HepG2 (cell line): ENCODE results near the gene HES7. TPM values are rescaled to one million over a fixed set of nuclear protein-coding genes. Genes with fewer than 3 reads are reported as not detected.
A peak's percentile ranks its signal among the peaks of the same experiment; 100 is the strongest.

Source experiments
- JUNB ChIP-seq: sonication (generic); formaldehyde crosslinking; IDR thresholded peaks from 2 replicates; pipeline ENCODE4 v1.8.0; 2022; ENCODE audit warnings: missing genetic modification reagents, mild to moderate bottlenecking, borderline replicate concordance
- MTF2 ChIP-seq: sonication (generic); formaldehyde crosslinking; IDR thresholded peaks from 2 replicates; pipeline ENCODE4 v1.5.0; 2020; ENCODE audit warnings: missing genetic modification reagents, borderline replicate concordance
- RBAK ChIP-seq: sonication (generic); formaldehyde crosslinking; IDR thresholded peaks from 2 replicates; pipeline ENCODE4 v1.5.1; 2020; ENCODE audit warnings: mild to moderate bottlenecking, missing genetic modification reagents
- YY1 ChIP-seq: IDR thresholded peaks from 2 replicates; pipeline ENCODE4 v1.6.1; 2011; ENCODE audit warnings: low read length, low read depth, moderate library complexity, mild to moderate bottlenecking; ENCODE audit not compliant: insufficient read depth, insufficient replicate concordance
- ZMYM3 ChIP-seq: sonication (generic); formaldehyde crosslinking; IDR thresholded peaks from 2 replicates; pipeline ENCODE4 v1.5.1; 2020; ENCODE audit warnings: mild to moderate bottlenecking, missing genetic modification reagents
- ZNF460 ChIP-seq: sonication (generic); formaldehyde crosslinking; IDR thresholded peaks from 2 replicates; pipeline ENCODE4 v1.5.1; 2020; ENCODE audit warnings: missing genetic modification reagents, mild to moderate bottlenecking, borderline replicate concordance
- ZSCAN31 ChIP-seq: sonication (generic); formaldehyde crosslinking; IDR thresholded peaks from 2 replicates; pipeline ENCODE4 v1.5.0; 2020; ENCODE audit warnings: low read depth, mild to moderate bottlenecking, missing genetic modification reagents
- polyA plus RNA-seq, 8 experiments: library from polyadenylated mRNA; depleted of rRNA in 3 of 8; stranded (reverse) in 7 of 8; unstranded in 1 of 8; fragments of >200 nt; fragmentation: Illumina TruSeq in 4 of 8; extraction: Trizol in 4 of 8; gene quantifications; 2 replicates each; pipeline versions ENCODE4 v1.2.1 to v1.2.3, GENCODE V29; 2011 to 2016; ENCODE audit warnings: low read depth in 4 of 8, missing spikeins in 1 of 8, mixed read lengths in 1 of 8; ENCODE audit not compliant: insufficient read depth in 1 of 8
- total RNA-seq, 5 experiments: library from RNA; depleted of rRNA; stranded (reverse); fragments of >200 nt; fragmentation: Illumina TruSeq; extraction: Trizol; gene quantifications; 2 replicates each; pipeline ENCODE4 v1.2.3, GENCODE V29; 2016; ENCODE audit warnings: low read depth in 1 of 5
- TF ChIP-seq, protein P1 (sequence below): sonication (generic); formaldehyde crosslinking; IDR thresholded peaks from 2 replicates; pipeline ENCODE4 v1.4.0; 2020; ENCODE audit warnings: missing genetic modification reagents, borderline replicate concordance
- TF ChIP-seq, protein P2 (sequence below), 2 experiments: sonication (generic) in 1 of 2; formaldehyde crosslinking in 1 of 2; IDR thresholded peaks; 2 replicates each; pipeline versions ENCODE4 v1.4.0 to v1.6.1; 2018 to 2020; ENCODE audit warnings: missing genetic modification reagents in 2 of 2, borderline replicate concordance in 1 of 2, low read depth in 1 of 2, mild to moderate bottlenecking in 1 of 2, missing biosample characterization in 1 of 2
- TF ChIP-seq, protein P3 (sequence below): sonication (generic); formaldehyde crosslinking; IDR thresholded peaks from 2 replicates; pipeline ENCODE4 v1.5.0; 2020; ENCODE audit warnings: mild to moderate bottlenecking, missing genetic modification reagents
- TF ChIP-seq, protein P4 (sequence below): sonication (generic); formaldehyde crosslinking; IDR thresholded peaks from 2 replicates; pipeline ENCODE4 v1.5.0; 2020; ENCODE audit warnings: mild to moderate bottlenecking, missing genetic modification reagents, moderate library complexity
- TF ChIP-seq, protein P5 (sequence below): sonication (generic); formaldehyde crosslinking; IDR thresholded peaks from 2 replicates; pipeline ENCODE4; 2020; ENCODE audit warnings: missing genetic modification reagents, mild to moderate bottlenecking, borderline replicate concordance
- TF ChIP-seq, protein P6 (sequence below): sonication (generic); formaldehyde crosslinking; conservative IDR thresholded peaks from 2 replicates; pipeline ENCODE4 v1.8.1; 2023; ENCODE audit warnings: missing genetic modification reagents

Gene HES7
- total and polyA plus RNA-seq, 2 of the 13 experiments (the other 11 are each of a cell fraction or from before 2014, with no cell fraction given) = not detected

DNA sequence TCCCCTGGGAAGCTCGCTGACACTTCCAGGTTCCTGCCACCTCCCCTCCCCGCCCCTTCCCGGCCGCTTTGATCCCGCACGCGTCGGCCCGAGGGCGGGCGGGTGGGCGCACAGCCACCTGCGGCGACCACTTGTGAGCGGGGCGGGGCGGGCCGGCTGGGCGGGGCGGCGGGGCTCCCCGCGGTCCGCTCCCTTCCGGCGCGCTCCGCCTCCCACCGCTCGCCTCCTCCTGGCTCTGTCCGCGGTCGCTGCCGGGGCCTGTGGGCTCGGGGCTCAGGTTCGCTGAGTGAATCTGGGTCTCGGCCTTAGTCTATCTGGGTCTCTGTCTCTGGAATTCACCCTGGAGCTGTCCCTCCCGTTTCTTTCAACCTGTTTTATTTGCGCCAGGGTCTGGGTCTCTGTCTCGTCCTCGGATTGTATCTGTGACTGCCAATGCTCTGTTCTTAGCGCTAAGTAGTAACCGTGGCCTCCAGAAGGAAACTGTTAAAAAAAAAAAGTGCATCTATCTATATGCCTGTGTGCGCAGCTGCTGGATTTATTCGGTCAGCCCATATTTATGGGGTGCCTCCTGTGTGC, 2.7 kb upstream of the HES7 start (continued):
- TF ChIP-seq, protein P1, sequence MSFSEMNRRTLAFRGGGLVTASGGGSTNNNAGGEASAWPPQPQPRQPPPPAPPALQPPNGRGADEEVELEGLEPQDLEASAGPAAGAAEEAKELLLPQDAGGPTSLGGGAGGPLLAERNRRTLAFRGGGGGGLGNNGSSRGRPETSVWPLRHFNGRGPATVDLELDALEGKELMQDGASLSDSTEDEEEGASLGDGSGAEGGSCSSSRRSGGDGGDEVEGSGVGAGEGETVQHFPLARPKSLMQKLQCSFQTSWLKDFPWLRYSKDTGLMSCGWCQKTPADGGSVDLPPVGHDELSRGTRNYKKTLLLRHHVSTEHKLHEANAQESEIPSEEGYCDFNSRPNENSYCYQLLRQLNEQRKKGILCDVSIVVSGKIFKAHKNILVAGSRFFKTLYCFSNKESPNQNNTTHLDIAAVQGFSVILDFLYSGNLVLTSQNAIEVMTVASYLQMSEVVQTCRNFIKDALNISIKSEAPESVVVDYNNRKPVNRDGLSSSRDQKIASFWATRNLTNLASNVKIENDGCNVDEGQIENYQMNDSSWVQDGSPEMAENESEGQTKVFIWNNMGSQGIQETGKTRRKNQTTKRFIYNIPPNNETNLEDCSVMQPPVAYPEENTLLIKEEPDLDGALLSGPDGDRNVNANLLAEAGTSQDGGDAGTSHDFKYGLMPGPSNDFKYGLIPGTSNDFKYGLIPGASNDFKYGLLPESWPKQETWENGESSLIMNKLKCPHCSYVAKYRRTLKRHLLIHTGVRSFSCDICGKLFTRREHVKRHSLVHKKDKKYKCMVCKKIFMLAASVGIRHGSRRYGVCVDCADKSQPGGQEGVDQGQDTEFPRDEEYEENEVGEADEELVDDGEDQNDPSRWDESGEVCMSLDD (CRISPR knock-in tag) = no peak
- TF ChIP-seq JUNB (CRISPR knock-in tag) = no peak
- no peak for TF ChIP-seq YY1
- no peak for TF ChIP-seq ZNF460 (CRISPR knock-in tag)
- no peak for TF ChIP-seq MTF2
- TF ChIP-seq, protein P2, sequence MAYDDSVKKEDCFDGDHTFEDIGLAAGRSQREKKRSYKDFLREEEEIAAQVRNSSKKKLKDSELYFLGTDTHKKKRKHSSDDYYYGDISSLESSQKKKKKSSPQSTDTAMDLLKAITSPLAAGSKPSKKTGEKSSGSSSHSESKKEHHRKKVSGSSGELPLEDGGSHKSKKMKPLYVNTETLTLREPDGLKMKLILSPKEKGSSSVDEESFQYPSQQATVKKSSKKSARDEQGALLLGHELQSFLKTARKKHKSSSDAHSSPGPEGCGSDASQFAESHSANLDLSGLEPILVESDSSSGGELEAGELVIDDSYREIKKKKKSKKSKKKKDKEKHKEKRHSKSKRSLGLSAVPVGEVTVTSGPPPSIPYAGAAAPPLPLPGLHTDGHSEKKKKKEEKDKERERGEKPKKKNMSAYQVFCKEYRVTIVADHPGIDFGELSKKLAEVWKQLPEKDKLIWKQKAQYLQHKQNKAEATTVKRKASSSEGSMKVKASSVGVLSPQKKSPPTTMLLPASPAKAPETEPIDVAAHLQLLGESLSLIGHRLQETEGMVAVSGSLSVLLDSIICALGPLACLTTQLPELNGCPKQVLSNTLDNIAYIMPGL (CRISPR knock-in tag; IDR thresholded peaks at IDR 0.05; ENCODE audit: borderline replicate concordance in 1 of 2, low read depth in 1 of 2) = 0 out of 4 replicates have a peak, but pooled peaks of 1 of the 2 experiments have one; percentile 20
- no peak for TF ChIP-seq ZSCAN31 (CRISPR knock-in tag)
- TF ChIP-seq ZMYM3 = no peak
- no peak for TF ChIP-seq RBAK (CRISPR knock-in tag)
- TF ChIP-seq, protein P3, sequence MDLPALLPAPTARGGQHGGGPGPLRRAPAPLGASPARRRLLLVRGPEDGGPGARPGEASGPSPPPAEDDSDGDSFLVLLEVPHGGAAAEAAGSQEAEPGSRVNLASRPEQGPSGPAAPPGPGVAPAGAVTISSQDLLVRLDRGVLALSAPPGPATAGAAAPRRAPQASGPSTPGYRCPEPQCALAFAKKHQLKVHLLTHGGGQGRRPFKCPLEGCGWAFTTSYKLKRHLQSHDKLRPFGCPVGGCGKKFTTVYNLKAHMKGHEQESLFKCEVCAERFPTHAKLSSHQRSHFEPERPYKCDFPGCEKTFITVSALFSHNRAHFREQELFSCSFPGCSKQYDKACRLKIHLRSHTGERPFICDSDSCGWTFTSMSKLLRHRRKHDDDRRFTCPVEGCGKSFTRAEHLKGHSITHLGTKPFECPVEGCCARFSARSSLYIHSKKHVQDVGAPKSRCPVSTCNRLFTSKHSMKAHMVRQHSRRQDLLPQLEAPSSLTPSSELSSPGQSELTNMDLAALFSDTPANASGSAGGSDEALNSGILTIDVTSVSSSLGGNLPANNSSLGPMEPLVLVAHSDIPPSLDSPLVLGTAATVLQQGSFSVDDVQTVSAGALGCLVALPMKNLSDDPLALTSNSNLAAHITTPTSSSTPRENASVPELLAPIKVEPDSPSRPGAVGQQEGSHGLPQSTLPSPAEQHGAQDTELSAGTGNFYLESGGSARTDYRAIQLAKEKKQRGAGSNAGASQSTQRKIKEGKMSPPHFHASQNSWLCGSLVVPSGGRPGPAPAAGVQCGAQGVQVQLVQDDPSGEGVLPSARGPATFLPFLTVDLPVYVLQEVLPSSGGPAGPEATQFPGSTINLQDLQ (CRISPR knock-in tag) = no peak
- TF ChIP-seq, protein P4, sequence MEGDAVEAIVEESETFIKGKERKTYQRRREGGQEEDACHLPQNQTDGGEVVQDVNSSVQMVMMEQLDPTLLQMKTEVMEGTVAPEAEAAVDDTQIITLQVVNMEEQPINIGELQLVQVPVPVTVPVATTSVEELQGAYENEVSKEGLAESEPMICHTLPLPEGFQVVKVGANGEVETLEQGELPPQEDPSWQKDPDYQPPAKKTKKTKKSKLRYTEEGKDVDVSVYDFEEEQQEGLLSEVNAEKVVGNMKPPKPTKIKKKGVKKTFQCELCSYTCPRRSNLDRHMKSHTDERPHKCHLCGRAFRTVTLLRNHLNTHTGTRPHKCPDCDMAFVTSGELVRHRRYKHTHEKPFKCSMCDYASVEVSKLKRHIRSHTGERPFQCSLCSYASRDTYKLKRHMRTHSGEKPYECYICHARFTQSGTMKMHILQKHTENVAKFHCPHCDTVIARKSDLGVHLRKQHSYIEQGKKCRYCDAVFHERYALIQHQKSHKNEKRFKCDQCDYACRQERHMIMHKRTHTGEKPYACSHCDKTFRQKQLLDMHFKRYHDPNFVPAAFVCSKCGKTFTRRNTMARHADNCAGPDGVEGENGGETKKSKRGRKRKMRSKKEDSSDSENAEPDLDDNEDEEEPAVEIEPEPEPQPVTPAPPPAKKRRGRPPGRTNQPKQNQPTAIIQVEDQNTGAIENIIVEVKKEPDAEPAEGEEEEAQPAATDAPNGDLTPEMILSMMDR (CRISPR knock-in tag) = no peak
- TF ChIP-seq, protein P5, sequence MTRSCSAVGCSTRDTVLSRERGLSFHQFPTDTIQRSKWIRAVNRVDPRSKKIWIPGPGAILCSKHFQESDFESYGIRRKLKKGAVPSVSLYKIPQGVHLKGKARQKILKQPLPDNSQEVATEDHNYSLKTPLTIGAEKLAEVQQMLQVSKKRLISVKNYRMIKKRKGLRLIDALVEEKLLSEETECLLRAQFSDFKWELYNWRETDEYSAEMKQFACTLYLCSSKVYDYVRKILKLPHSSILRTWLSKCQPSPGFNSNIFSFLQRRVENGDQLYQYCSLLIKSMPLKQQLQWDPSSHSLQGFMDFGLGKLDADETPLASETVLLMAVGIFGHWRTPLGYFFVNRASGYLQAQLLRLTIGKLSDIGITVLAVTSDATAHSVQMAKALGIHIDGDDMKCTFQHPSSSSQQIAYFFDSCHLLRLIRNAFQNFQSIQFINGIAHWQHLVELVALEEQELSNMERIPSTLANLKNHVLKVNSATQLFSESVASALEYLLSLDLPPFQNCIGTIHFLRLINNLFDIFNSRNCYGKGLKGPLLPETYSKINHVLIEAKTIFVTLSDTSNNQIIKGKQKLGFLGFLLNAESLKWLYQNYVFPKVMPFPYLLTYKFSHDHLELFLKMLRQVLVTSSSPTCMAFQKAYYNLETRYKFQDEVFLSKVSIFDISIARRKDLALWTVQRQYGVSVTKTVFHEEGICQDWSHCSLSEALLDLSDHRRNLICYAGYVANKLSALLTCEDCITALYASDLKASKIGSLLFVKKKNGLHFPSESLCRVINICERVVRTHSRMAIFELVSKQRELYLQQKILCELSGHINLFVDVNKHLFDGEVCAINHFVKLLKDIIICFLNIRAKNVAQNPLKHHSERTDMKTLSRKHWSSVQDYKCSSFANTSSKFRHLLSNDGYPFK (CRISPR knock-in tag) = no peak
- TF ChIP-seq, protein P6, sequence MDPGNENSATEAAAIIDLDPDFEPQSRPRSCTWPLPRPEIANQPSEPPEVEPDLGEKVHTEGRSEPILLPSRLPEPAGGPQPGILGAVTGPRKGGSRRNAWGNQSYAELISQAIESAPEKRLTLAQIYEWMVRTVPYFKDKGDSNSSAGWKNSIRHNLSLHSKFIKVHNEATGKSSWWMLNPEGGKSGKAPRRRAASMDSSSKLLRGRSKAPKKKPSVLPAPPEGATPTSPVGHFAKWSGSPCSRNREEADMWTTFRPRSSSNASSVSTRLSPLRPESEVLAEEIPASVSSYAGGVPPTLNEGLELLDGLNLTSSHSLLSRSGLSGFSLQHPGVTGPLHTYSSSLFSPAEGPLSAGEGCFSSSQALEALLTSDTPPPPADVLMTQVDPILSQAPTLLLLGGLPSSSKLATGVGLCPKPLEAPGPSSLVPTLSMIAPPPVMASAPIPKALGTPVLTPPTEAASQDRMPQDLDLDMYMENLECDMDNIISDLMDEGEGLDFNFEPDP (CRISPR knock-in tag) = no peak
